Esophagus squamous epithelium (tissue), 5 donors: ENCODE results near the gene THOC6. TPM values are rescaled to one million over a fixed set of nuclear protein-coding genes. Genes with fewer than 3 reads are reported as not detected.
A peak's percentile ranks its signal among the peaks of the same experiment; 100 is the strongest.

ENCODE experiments used
- DNase-seq: peaks from one replicate; lab custom pipeline; 2025; lab: John Stamatoyannopoulos, UW
- H3K27ac ChIP-seq, 4 donors: fragments of 200-600 bp; sonication (generic); one replicate each; pipeline ENCODE4 v1.5.1; 2016 to 2019; ENCODE audit warnings: mild to moderate bottlenecking in 1 of 4
- H3K27me3 ChIP-seq, 4 donors: fragments of 200-600 bp; sonication (generic); 1 replicate in 3 of 4; 2 replicates in 1 of 4; pipeline versions ENCODE4 v1.5.1 to v1.6.0; 2017 to 2021; ENCODE audit warnings: antibody characterized with exemption in 1 of 4
- H3K36me3 ChIP-seq, 3 donors: fragments of 200-600 bp; sonication (generic); one replicate each; pipeline ENCODE4 v1.5.1; 2016 to 2019
- H3K4me1 ChIP-seq, 3 donors: fragments of 200-600 bp; sonication (generic); one replicate each; pipeline ENCODE4 v1.5.1; 2017 to 2019
- H3K4me3 ChIP-seq, 4 donors: fragments of 200-600 bp; sonication (generic); 1 replicate in 3 of 4; 2 replicates in 1 of 4; pipeline ENCODE4 v1.5.1; 2016 to 2019; ENCODE audit warnings: mild to moderate bottlenecking in 2 of 4, moderate library complexity in 1 of 4
- H3K9me3 ChIP-seq, 3 donors: fragments of 200-600 bp; sonication (generic); one replicate each; pipeline ENCODE4 v1.5.1; 2016 to 2019
- CTCF ChIP-seq, 6 experiments: fragments of 450-650 bp in 4 of 6; fragments of 200-600 bp in 2 of 6; sonication (generic) in 2 of 6; IDR thresholded peaks; one replicate each; pipeline ENCODE4 v1.5.1; 2016 to 2019; ENCODE audit warnings: antibody characterized with exemption in 6 of 6, mild to moderate bottlenecking in 4 of 6, moderate library complexity in 4 of 6
- POLR2A ChIP-seq, 4 donors: fragments of 450-650 bp; IDR thresholded peaks; one replicate each; pipeline ENCODE4 v1.6.1; 2017; ENCODE audit warnings: antibody characterized with exemption in 4 of 4, mild to moderate bottlenecking in 4 of 4, moderate library complexity in 3 of 4
- WGBS, 2 donors: methylation state at CpG; one replicate each; pipeline ENCODE4 v1.1.5; 2018; 5-methylcytosine and 5-hydroxymethylcytosine counted together
- intact Hi-C: fragments of 100-400 bp; cut with DNase I; formaldehyde crosslinking; loops from one replicate; pipeline ENCODE4 v1.15.0; 2022
- total RNA-seq, 4 donors: library from RNA; depleted of rRNA; stranded (reverse); fragments of >200 nt; gene quantifications; one replicate each; pipeline ENCODE4 v1.1.0, GENCODE V29; 2016
- donor health status: DM: yes; HTN: yes; CAD: no.

The THOC6 gene
- total RNA-seq, 4 donors from 2014 or later, result 17.4 to 27.9 (median 25.8) TPM

GRCh38 chr16:2976673-2977072 lies 47.2 kb upstream of the THOC6 start:
- Histone ChIP-seq H3K36me3 (peaks cover 0 to 6% (median 0%) of the 10 kb centered on the region in 3 donors), H3K27ac (no peak overlapping the region), H3K9me3 (no peaks in the 10 kb centered on the region), H3K27me3 (peaks cover 0 to 16% (median 0%) of the 10 kb centered on the region in 4 donors), H3K4me3 (no peak overlapping the region), H3K4me1 (peaks cover 9 to 42% (median 16%) of the 10 kb centered on the region in 3 donors)
- TF ChIP-seq CTCF (IDR thresholded peaks at IDR 0.05) (no peak), POLR2A (IDR thresholded peaks at IDR 0.05) (no peak)
- DNase-seq, result no peak
- intact Hi-C loops, result no loop called here
- 93% methylated on average over 4 of the region's 15 CpGs; no CpG with 5 or more reads in 1 of the 2 donors for WGBS, 2 donors

DNA sequence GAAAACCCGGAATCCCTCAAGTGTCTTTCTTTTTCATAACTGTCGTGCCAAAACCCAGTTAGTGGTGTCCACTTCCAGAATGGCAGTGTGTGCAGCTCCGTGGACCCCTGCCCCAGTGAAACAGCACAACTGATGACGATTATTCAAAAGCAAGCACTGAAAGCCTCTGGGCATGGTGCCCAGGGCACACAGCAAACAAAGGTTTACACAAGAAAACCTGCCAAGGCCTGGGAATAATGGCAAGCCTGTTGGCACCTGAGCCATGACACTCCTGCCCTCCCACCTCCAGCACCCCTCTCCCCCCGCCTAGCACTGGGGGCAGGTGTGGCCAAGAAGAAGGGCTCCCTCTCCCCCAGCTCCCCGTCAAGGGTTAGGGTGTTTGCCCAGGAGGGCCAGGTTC lies 46.4 kb upstream of the THOC6 start:
- no peak for DNase-seq
- Histone ChIP-seq H3K4me1 (peaks cover 9 to 42% (median 16%) of the 10 kb centered on the region in 3 donors), H3K27ac (no peak overlapping the region), H3K4me3 (no peak overlapping the region), H3K27me3 (peaks cover 0 to 16% (median 0%) of the 10 kb centered on the region in 4 donors), H3K36me3 (peaks cover 0 to 6% (median 0%) of the 10 kb centered on the region in 3 donors), H3K9me3 (no peaks in the 10 kb centered on the region)
- WGBS, 2 donors, result 40 to 71% methylated on average over 1 to 4 of the region's 6 CpGs
- TF ChIP-seq CTCF (IDR thresholded peaks at IDR 0.05), result no peak
- TF ChIP-seq POLR2A (IDR thresholded peaks at IDR 0.05), result no peak
- intact Hi-C loops, result no loop called here

GRCh38 chr16:2979669-2980226 lies 44.1 kb upstream of the THOC6 start:
- no peaks in the 10 kb centered on the region for H3K9me3 ChIP-seq
- TF ChIP-seq POLR2A (IDR thresholded peaks at IDR 0.05) (no peak), CTCF (IDR thresholded peaks at IDR 0.05) (no peak)
- WGBS, 2 donors, result 4 to 23% methylated on average over 7 to 24 of the region's 43 CpGs
- peak overlapping the region; percentile 62 to 90 (median 66) for H3K4me3 ChIP-seq
- H3K27ac ChIP-seq, result peak overlapping the region in 3 of 4 donors; percentile 87 to 92 (median 87)
- intact Hi-C loops, result no loop called here
- H3K4me1 ChIP-seq, result peaks cover 15 to 61% (median 23%) of the 10 kb centered on the region in 3 donors
- H3K36me3 ChIP-seq, result no peaks in the 10 kb centered on the region
- DNase-seq, result no peak
- H3K27me3 ChIP-seq, result peaks cover 0 to 16% (median 0%) of the 10 kb centered on the region in 4 donors

- intact Hi-C loops, result no loop called here
- Histone ChIP-seq H3K27me3 (peaks cover 0 to 16% (median 0%) of the 10 kb centered on the region in 4 donors), H3K4me1 (peaks cover 15 to 68% (median 29%) of the 10 kb centered on the region in 3 donors), H3K4me3 (peak within 1 kb of the TSS; percentile 62 to 90 (median 66)), H3K27ac (peak within 1 kb of the TSS; percentile 87 to 92 (median 89)), H3K36me3 (no peaks in the 10 kb centered on the region), H3K9me3 (no peaks in the 10 kb centered on the region)
- no peak for DNase-seq
- TF ChIP-seq CTCF (IDR thresholded peaks at IDR 0.05) (no peak), POLR2A (IDR thresholded peaks at IDR 0.05) (peak in 3 of 4 donors; percentile 81 to 98 (median 93))
- WGBS, 2 donors, result 11 to 73% methylated on average over 7 to 51 of the region's 91 CpGs
Measured at GRCh38 chr16:2980227-2981176, 43.3 kb upstream of the THOC6 start, which contains the start of gene PKMYT1. Gene PKMYT1 (minus strand): TSS chr16:2980446. CDS start chr16:2979657, 789 bp downstream.
